H1 (cell line): ENCODE results near the gene ZNF536. TPM values are rescaled to one million over a fixed set of nuclear protein-coding genes. Genes with fewer than 3 reads are reported as not detected.

Source experiments
- ATF3 ChIP-seq: IDR thresholded peaks from 2 replicates; pipeline ENCODE4 v1.6.1; 2011; ENCODE audit warnings: low read depth, mild to moderate bottlenecking, low read length; ENCODE audit not compliant: insufficient read depth
- CHD1 ChIP-seq: IDR thresholded peaks from 2 replicates; pipeline ENCODE4 v1.6.1; 2012; ENCODE audit warnings: low read depth, low read length, improper control_type of control experiment
- EZH2 ChIP-seq: fragments of 200-600 bp; sonication (generic); IDR thresholded peaks from 2 replicates; pipeline ENCODE4 v1.7.1; 2012; ENCODE audit warnings: low read depth, mild to moderate bottlenecking, moderate library complexity, low read length, inconsistent platforms; ENCODE audit not compliant: severe bottlenecking
- MAFK ChIP-seq: IDR thresholded peaks from 2 replicates; pipeline ENCODE4 v1.6.1; 2012; ENCODE audit warnings: low read depth, mild to moderate bottlenecking, improper control_type of control experiment, low read length
- NANOG ChIP-seq: IDR thresholded peaks from 2 replicates; pipeline ENCODE4 v1.6.1; 2011; ENCODE audit warnings: low read length, low read depth, mild to moderate bottlenecking, inconsistent platforms; ENCODE audit not compliant: insufficient read depth, poor library complexity, severe bottlenecking
- PHF8 ChIP-seq: fragments of 200-600 bp; sonication (generic); conservative IDR thresholded peaks from 2 replicates; pipeline ENCODE4 v1.7.1; 2012; ENCODE audit warnings: low read depth, mild to moderate bottlenecking, inconsistent platforms, low read length, moderate library complexity
- SAP30 ChIP-seq: fragments of 300-600 bp; sonication (generic); IDR thresholded peaks from 2 replicates; pipeline ENCODE4 v1.7.1; 2012; ENCODE audit warnings: low read length, moderate library complexity, mild to moderate bottlenecking, inconsistent platforms; ENCODE audit not compliant: insufficient read depth, insufficient replicate concordance
- SRF ChIP-seq: IDR thresholded peaks from 2 replicates; pipeline ENCODE4 v1.6.1; 2011; ENCODE audit warnings: mild to moderate bottlenecking, low read depth, low read length, moderate library complexity
- YY1 ChIP-seq: IDR thresholded peaks from 2 replicates; pipeline ENCODE4 v1.6.1; 2011; ENCODE audit warnings: low read depth, mild to moderate bottlenecking, low read length
- polyA plus RNA-seq, 7 experiments: library from polyadenylated mRNA; depleted of rRNA in 3 of 7; stranded (reverse) in 5 of 7; unstranded in 2 of 7; fragments of >200 nt in 5 of 7; fragments of 200-250 nt in 2 of 7; gene quantifications; 1 replicate in 5 of 7; 2 replicates in 1 of 7; 4 replicates in 1 of 7; pipeline versions ENCODE4 v1.2.1 to v1.2.3, GENCODE V29; 2011 to 2013; ENCODE audit warnings: missing spikeins in 2 of 7, mixed read lengths in 2 of 7
- total RNA-seq: library from RNA; stranded (reverse); fragmentation: NEBNext Ultra II Directional; extraction: Animal tissue kit (Norgen Biotek cat#: 25700); gene quantifications from 2 replicates; pipeline ENCODE4 v1.2.1, GENCODE V29; 2021
- TF ChIP-seq, protein P1 (sequence below): IDR thresholded peaks from 2 replicates; pipeline ENCODE4 v1.6.1; 2011; ENCODE audit warnings: low read length, improper control_type of control experiment

Gene ZNF536
- total and polyA plus RNA-seq, 2 of the 8 experiments (the other 6 are each of a cell fraction or from before 2014, with no cell fraction given), result 0.09 to 0.11 TPM

- TF ChIP-seq, protein P1, sequence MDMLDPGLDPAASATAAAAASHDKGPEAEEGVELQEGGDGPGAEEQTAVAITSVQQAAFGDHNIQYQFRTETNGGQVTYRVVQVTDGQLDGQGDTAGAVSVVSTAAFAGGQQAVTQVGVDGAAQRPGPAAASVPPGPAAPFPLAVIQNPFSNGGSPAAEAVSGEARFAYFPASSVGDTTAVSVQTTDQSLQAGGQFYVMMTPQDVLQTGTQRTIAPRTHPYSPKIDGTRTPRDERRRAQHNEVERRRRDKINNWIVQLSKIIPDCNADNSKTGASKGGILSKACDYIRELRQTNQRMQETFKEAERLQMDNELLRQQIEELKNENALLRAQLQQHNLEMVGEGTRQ, result no peak
- TF ChIP-seq NANOG (no peak), SRF (no peak), CHD1 (no peak), YY1 (no peak), MAFK (no peak), EZH2 (no peak), ATF3 (no peak), SAP30 (no peak), PHF8 (no peak)
- TF ChIP-seq, all 59 proteins: peak for 0
These were observed 14.5 kb downstream of the ZNF536 start (continued) for GRCh38 chr19:30386551-30387143.
